C4-2B (cell line): ENCODE results near the gene PAM.

Experiments used
- ZFX ChIP-seq: fragments of 450-650 bp; IDR thresholded peaks from 2 replicates; pipeline ENCODE4 v1.6.1; 2017
- TF ChIP-seq, protein P1 (sequence below): fragments of 450-650 bp; conservative IDR thresholded peaks from 2 replicates; pipeline ENCODE4 v1.5.1; 2017; ENCODE audit warnings: mild to moderate bottlenecking

DNA sequence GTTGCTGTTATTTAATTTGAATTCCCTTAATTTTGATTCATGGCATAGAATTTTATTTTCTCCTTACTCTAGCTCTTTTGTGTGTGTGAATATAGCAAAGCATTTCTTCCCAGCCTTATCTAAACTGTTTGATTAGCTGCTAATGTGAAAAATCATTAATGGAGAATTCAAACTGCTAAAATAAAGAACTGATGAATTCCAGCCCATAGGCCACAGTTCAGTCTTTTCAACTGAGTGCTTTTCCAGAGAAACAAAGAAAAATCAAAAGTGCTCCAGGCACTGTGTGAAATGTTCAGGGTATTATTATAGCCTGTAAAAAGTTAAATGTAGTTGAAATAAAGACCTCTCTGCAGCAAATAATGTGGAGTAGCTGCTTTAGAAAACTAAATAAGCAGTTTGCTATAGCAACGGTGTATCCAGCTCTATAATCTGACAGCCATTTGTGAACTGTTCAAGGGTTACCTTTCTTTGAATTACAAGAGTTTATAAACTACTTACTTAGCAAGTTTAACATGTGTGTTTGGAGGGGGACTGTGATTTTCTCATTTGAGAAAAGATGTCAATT, 241.0 kb downstream of the PAM start:
- TF ChIP-seq, protein P1, sequence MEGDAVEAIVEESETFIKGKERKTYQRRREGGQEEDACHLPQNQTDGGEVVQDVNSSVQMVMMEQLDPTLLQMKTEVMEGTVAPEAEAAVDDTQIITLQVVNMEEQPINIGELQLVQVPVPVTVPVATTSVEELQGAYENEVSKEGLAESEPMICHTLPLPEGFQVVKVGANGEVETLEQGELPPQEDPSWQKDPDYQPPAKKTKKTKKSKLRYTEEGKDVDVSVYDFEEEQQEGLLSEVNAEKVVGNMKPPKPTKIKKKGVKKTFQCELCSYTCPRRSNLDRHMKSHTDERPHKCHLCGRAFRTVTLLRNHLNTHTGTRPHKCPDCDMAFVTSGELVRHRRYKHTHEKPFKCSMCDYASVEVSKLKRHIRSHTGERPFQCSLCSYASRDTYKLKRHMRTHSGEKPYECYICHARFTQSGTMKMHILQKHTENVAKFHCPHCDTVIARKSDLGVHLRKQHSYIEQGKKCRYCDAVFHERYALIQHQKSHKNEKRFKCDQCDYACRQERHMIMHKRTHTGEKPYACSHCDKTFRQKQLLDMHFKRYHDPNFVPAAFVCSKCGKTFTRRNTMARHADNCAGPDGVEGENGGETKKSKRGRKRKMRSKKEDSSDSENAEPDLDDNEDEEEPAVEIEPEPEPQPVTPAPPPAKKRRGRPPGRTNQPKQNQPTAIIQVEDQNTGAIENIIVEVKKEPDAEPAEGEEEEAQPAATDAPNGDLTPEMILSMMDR = no peak
- no peak for TF ChIP-seq ZFX
